Cardiac muscle cell (in vitro differentiated cells and primary cell): ENCODE results near the gene MTUS2. TPM values are rescaled to one million over a fixed set of nuclear protein-coding genes. Genes with fewer than 3 reads are reported as not detected.

Experiments used
- DNase-seq, 2 donors: peaks; one replicate each; pipeline versions ENCODE4 v3.0.0 to v3.0.0-alpha.2; 2010 to 2017; ENCODE audit warnings: low read depth in 1 of 2, low spot score in 1 of 2
- H3K27ac ChIP-seq: fragments of 200-600 bp; sonication (generic); 2 replicates; pipeline ENCODE4 v1.5.1; 2016
- H3K27me3 ChIP-seq: fragments of 200-600 bp; sonication (generic); 2 replicates; pipeline ENCODE4 v1.6.0; 2016; ENCODE audit warnings: control low read depth
- H3K36me3 ChIP-seq: fragments of 200-600 bp; sonication (generic); 2 replicates; pipeline ENCODE4 v1.5.1; 2016; ENCODE audit warnings: control low read depth
- H3K4me1 ChIP-seq: fragments of 200-600 bp; sonication (generic); 2 replicates; pipeline ENCODE4 v1.8.1; 2017; ENCODE audit warnings: low read depth, mild to moderate bottlenecking, mixed run types
- H3K4me3 ChIP-seq: fragments of 200-600 bp; sonication (generic); 2 replicates; pipeline ENCODE4 v1.5.1; 2016; ENCODE audit warnings: mild to moderate bottlenecking
- H3K9me3 ChIP-seq: fragments of 200-600 bp; sonication (generic); 2 replicates; pipeline ENCODE4 v1.5.1; 2017; ENCODE audit warnings: low read depth, mild to moderate bottlenecking, control low read depth
- polyA plus RNA-seq: library from polyadenylated mRNA; unstranded; fragments of >200 nt; fragmentation: Nextera tagmentation; extraction: Ambion mirVana; gene quantifications from 2 replicates; pipeline ENCODE4 v1.2.1, GENCODE V29; 2016
- total RNA-seq: library from RNA; depleted of rRNA; stranded (reverse); fragments of >200 nt; gene quantifications from 2 replicates; pipeline ENCODE4 v1.2.3, GENCODE V29; 2016
- TF ChIP-seq, protein P1 (sequence below): IDR thresholded peaks from 2 replicates; pipeline ENCODE4 v1.5.1; 2012; ENCODE audit warnings: low read depth, mild to moderate bottlenecking, low read length

MTUS2 gene
- total and polyA plus RNA-seq, 2 experiments from 2014 or later = 31.6 to 96.9 TPM

DNA sequence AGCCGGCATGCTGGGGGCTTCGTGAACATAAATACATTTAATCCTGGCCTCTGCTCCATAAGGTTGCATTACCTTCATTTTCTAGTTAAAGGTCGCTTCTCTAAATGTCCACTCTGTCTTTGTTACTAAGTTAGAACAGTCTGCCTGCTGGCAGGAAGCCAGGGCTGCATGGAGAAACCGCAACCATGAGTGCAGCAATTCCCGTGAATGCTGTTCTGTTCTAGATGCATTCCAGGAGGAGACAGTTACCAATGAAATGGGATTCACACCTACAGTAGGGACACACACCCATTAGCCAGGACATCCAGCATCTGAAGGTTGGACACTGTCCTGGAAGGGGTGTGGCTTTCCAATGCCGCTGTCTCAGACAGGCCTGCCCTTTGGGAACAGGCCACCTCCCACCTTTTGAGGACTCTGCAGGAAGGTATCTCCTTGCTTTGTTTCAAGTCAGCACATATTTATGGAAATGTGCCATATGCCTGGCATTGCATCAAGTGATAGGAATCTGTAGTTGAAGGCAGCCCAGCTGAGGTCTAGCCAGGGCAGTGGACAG, 645.7 kb downstream of the MTUS2 start:
- H3K4me3 ChIP-seq = no peak overlapping the region
- no peaks in the 10 kb centered on the region for H3K27me3 ChIP-seq
- peak; percentile 32 to 73 for DNase-seq
- H3K36me3 ChIP-seq = no peaks in the 10 kb centered on the region
- TF ChIP-seq, protein P1, sequence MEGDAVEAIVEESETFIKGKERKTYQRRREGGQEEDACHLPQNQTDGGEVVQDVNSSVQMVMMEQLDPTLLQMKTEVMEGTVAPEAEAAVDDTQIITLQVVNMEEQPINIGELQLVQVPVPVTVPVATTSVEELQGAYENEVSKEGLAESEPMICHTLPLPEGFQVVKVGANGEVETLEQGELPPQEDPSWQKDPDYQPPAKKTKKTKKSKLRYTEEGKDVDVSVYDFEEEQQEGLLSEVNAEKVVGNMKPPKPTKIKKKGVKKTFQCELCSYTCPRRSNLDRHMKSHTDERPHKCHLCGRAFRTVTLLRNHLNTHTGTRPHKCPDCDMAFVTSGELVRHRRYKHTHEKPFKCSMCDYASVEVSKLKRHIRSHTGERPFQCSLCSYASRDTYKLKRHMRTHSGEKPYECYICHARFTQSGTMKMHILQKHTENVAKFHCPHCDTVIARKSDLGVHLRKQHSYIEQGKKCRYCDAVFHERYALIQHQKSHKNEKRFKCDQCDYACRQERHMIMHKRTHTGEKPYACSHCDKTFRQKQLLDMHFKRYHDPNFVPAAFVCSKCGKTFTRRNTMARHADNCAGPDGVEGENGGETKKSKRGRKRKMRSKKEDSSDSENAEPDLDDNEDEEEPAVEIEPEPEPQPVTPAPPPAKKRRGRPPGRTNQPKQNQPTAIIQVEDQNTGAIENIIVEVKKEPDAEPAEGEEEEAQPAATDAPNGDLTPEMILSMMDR = no peak
- H3K4me1 ChIP-seq = peaks cover 24% of the 10 kb centered on the region
- peak overlapping the region; percentile 44 for H3K27ac ChIP-seq
- H3K9me3 ChIP-seq = no peaks in the 10 kb centered on the region

DNA sequence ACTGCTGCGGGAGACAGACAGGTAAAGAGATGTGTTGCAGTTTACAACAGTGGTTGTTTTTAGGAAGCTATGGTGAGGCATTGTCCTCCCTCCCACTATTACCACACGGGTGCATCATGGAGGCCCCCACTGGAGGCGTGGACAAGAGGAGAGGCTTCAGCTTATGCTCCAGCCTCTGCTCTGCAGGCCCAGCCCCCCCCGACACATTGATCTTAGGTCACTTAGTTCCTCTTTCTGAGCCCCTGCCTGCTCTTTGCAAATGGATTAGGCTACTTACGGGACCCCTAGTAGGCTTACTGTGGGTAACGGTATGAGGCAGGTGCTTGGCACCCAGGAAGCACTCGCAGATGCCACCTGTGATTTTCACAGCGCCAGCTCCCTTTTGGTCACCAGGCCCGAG, 651.4 kb downstream of the MTUS2 start:
- Histone ChIP-seq H3K27ac (no peak overlapping the region), H3K4me3 (no peak overlapping the region), H3K27me3 (no peaks in the 10 kb centered on the region), H3K9me3 (no peaks in the 10 kb centered on the region), H3K36me3 (no peaks in the 10 kb centered on the region), H3K4me1 (no peaks in the 10 kb centered on the region)
- TF ChIP-seq, protein P1 = no peak
- no peak for DNase-seq

DNA sequence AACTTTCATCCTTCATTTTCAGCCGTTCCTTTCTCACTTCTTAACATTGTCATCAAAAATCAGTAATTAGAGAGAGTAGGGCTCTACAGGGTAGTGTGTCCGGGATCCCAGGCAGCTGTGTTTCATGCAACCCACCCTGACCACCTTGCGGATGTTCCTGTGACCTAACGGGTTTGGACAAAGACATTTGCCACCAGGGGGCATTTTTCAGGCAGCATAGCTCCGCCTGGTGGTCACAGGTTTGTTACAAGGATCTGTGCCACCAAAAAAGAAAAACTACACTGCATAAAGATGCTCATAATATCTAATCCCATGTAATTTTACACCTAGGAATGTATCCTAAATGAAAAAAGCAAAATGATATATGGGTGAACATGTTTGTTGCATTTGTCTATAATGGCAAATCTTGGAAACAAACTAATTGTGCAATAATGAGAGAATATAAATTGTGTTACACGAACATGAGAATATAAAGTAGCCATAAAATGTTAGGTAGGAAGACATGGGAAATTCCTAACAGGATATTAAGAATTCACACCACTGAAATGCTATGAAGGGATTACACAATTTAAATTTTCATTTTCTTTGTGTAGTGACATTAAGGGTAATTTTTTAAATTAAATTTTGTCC, 652.3 kb downstream of the MTUS2 start:
- Histone ChIP-seq H3K4me1 (no peaks in the 10 kb centered on the region), H3K4me3 (no peak overlapping the region), H3K9me3 (no peaks in the 10 kb centered on the region), H3K27me3 (no peaks in the 10 kb centered on the region), H3K36me3 (no peaks in the 10 kb centered on the region), H3K27ac (no peak overlapping the region)
- TF ChIP-seq, protein P1 = peak; percentile 99
- peak; percentile 69 to 79 for DNase-seq

DNA sequence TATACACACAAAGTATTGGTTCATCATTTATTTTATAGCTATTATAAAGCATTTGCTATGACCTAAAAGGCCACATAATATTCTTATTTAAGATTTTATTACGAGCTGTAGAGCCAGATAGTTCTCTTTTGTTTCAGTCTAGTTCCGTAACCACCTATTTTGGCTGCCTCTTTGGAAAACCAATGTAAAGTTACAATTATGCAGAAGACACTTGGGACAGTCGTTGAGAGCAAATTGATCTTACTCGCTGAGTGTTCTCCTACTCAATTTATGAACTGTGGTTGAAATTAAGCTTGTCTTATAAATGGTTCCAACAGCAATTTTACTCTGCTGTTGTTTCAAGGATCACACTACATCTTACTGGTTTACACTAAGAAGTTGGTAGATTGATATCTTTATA, 653.0 kb downstream of the MTUS2 start:
- H3K4me1 ChIP-seq = no peaks in the 10 kb centered on the region
- H3K9me3 ChIP-seq = no peaks in the 10 kb centered on the region
- DNase-seq = no peak
- no peaks in the 10 kb centered on the region for H3K36me3 ChIP-seq
- H3K27me3 ChIP-seq = no peaks in the 10 kb centered on the region
- H3K27ac ChIP-seq = no peak overlapping the region
- H3K4me3 ChIP-seq = no peak overlapping the region
- TF ChIP-seq, protein P1 = no peak

DNA sequence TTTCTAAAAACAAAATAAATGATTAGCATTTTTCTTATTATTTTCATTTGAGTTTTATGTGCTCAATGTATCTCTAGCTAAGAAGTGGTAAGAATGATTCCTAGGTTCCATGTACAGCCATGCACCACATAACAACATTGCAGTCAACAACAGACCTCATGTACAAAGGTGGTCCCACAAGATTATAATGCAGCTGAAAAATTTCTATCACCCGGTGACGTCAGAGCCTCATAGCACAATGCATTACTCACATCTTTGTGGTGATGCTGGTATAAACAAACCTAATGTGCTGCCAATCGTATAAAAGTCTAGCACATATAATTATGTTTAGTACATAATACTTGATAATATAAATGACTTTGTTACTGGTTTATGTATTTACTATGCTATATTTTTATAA, 654.9 kb downstream of the MTUS2 start:
- DNase-seq = peak in 1 of 2 donors; percentile 77
- Histone ChIP-seq H3K27ac (no peak overlapping the region), H3K9me3 (no peaks in the 10 kb centered on the region), H3K36me3 (no peaks in the 10 kb centered on the region), H3K27me3 (no peaks in the 10 kb centered on the region), H3K4me1 (no peaks in the 10 kb centered on the region), H3K4me3 (no peak overlapping the region)
- TF ChIP-seq, protein P1 = no peak
